Measurements from ENCODE around the gene MAEA. TPM values are rescaled to one million over a fixed set of nuclear protein-coding genes. Genes with fewer than 3 reads are reported as not detected.
A peak's percentile ranks its signal among the peaks of the same experiment; 100 is the strongest.

MAEA gene
- total RNA-seq, 1 donor = 54.8 TPM

DNA sequence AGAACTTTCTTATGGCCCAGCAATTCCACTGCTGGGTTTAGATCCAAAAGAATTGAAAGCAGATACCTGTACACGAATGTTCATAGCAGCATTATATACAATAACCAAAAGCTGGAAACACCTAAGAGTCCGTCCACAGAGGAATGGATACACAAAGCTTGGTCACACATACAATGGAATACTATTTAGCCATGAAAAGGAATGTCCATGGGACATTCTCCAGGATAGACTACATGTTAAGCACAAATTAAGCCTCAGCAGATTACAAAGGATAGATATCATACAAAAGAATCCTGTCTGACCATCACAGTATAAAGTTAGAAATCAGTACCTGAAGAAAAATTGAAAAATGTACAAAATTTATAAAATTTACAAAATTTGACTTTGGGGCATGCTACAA, 12.7 kb upstream of the MAEA start:
- DNase-seq (ENCODE audit: low read depth) = no peak
- no peak overlapping the region for H3K4me3 ChIP-seq (ENCODE audit: low read depth, low read length)
- TF ChIP-seq, protein P1, sequence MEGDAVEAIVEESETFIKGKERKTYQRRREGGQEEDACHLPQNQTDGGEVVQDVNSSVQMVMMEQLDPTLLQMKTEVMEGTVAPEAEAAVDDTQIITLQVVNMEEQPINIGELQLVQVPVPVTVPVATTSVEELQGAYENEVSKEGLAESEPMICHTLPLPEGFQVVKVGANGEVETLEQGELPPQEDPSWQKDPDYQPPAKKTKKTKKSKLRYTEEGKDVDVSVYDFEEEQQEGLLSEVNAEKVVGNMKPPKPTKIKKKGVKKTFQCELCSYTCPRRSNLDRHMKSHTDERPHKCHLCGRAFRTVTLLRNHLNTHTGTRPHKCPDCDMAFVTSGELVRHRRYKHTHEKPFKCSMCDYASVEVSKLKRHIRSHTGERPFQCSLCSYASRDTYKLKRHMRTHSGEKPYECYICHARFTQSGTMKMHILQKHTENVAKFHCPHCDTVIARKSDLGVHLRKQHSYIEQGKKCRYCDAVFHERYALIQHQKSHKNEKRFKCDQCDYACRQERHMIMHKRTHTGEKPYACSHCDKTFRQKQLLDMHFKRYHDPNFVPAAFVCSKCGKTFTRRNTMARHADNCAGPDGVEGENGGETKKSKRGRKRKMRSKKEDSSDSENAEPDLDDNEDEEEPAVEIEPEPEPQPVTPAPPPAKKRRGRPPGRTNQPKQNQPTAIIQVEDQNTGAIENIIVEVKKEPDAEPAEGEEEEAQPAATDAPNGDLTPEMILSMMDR (IDR thresholded peaks at IDR 0.05; ENCODE audit: insufficient read depth, low read length) = no peak

- no peak overlapping the region for H3K4me3 ChIP-seq (ENCODE audit: low read depth, low read length)
- DNase-seq (ENCODE audit: low read depth) = no peak
- TF ChIP-seq, protein P1 (IDR thresholded peaks at IDR 0.05; ENCODE audit: insufficient read depth, low read length) = peak; percentile 11
Observed at GRCh38 chr4:1277667-1278665, 11.7 kb upstream of the MAEA start.

GRCh38 chr4:1279253-1279652, 10.4 kb upstream of the MAEA start:
- H3K4me3 ChIP-seq (ENCODE audit: low read depth, low read length) = no peak overlapping the region
- TF ChIP-seq, protein P1 (IDR thresholded peaks at IDR 0.05; ENCODE audit: insufficient read depth, low read length) = no peak
- DNase-seq (ENCODE audit: low read depth) = no peak

GRCh38 chr4:1283711-1284110, 6.0 kb upstream of the MAEA start:
- DNase-seq (ENCODE audit: low read depth) = no peak
- TF ChIP-seq, protein P1 (IDR thresholded peaks at IDR 0.05; ENCODE audit: insufficient read depth, low read length) = no peak
- H3K4me3 ChIP-seq (ENCODE audit: low read depth, low read length) = no peak overlapping the region

DNA sequence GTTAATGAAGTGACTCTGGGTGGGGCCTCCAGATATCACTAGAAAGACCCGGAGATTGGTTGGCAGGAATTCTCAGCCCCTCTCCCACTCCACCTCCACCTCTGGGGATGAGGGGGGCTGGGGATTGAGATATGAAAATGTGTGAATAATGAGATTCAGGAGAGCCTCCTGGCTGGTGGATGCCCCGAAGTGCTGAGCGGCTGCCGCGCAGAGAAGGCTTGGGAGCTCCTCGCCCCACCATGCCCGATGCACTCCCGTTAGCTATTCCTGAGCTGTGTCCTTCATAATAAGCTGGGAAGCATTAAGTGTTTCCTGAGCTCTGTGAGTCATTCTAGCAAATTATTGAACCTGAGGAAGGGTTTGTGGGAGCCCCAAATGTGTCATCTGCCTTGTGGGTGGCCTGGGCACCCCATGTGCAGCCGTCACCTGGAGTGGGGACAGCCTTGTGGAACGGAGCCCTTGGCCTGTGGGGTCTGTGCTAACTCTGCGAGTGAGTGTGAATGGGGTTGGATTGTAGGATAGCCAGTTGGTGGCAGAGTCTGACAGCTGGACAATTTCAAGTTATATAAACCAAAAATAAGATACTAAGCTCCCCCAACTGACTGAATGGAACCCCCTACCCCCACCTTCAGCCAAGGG, 4.4 kb upstream of the MAEA start:
- TF ChIP-seq, protein P1 (IDR thresholded peaks at IDR 0.05; ENCODE audit: insufficient read depth, low read length) = no peak
- no peak for DNase-seq (ENCODE audit: low read depth)
- no peak overlapping the region for H3K4me3 ChIP-seq (ENCODE audit: low read depth, low read length)

DNA sequence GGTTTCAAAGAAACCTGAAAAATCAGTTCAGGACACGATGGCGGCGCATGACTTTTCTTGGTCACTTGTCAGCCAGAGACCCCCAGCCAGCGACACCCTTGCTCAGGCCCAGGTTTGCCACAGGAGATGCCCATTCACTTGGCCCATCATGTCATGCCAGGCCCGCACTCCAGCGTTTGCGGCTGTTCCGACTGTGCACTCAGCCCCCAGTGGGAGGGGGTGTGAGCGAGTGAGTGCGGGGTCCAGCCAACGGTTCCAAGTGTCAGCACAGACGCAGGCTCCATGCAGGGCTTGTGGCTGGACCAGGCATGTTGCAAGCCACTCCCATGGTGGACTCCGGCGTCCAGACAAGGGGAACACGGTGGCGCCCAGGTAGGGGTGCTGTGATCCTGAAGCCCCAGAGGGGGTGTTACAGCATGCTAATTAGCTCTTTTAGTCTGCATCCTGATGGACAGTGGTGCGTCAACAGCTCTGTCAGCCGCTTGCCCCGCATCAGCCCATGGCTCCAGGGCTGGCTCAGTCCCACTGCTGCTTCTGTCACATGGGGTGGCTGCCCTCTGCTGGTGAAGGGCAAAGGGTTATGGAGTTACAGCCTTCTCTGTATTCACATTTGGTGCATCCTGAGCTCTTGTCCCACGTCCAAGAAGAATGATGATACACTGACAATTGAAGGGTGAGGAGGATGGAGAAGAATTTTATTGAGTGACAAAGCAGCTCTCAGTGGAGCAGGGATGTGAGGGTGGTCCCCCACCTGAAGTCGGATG, 3.7 kb upstream of the MAEA start:
- TF ChIP-seq, protein P1 (IDR thresholded peaks at IDR 0.05; ENCODE audit: insufficient read depth, low read length) = peak; percentile 35
- H3K4me3 ChIP-seq (ENCODE audit: low read depth, low read length) = no peak overlapping the region
- DNase-seq (ENCODE audit: low read depth) = peak; percentile 15

Data from fibroblast of the aortic adventitia (primary cell).